MM.1S (cell line): ENCODE data around the gene EN1.

Experiments used
- EZH2 ChIP-seq: fragments of 300-600 bp; sonication (generic); optimal IDR thresholded peaks from 2 replicates; pipeline ENCODE3; 2017; ENCODE audit warnings: low read depth, mild to moderate bottlenecking, antibody characterized with exemption, low read length, mixed read lengths
- TF ChIP-seq, protein P1 (sequence below): fragments of 300-600 bp; sonication (generic); IDR thresholded peaks from 2 replicates; pipeline ENCODE4 v1.5.1; 2016; ENCODE audit warnings: antibody characterized with exemption, low read length, mixed read lengths

DNA sequence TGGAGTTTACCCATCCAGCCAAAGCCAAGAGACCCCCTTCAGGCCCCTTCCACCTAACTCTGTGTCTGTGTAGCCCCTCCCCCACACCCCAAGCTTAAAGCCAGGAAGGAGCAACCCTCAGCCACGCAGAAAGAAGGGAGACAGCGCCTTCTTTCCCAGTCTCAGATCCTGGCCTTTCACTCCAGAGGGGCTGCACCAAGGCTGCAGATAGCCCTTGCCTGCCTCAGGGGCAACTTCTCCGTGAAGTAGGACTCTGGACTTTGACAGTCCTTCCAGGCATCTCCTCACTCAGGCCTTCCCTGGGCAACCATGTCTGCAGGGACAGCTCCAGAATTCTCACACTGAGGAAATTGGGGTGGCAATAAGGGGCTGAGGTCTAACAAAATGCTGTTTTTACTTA, 26.9 kb upstream of the EN1 start:
- TF ChIP-seq, protein P1, sequence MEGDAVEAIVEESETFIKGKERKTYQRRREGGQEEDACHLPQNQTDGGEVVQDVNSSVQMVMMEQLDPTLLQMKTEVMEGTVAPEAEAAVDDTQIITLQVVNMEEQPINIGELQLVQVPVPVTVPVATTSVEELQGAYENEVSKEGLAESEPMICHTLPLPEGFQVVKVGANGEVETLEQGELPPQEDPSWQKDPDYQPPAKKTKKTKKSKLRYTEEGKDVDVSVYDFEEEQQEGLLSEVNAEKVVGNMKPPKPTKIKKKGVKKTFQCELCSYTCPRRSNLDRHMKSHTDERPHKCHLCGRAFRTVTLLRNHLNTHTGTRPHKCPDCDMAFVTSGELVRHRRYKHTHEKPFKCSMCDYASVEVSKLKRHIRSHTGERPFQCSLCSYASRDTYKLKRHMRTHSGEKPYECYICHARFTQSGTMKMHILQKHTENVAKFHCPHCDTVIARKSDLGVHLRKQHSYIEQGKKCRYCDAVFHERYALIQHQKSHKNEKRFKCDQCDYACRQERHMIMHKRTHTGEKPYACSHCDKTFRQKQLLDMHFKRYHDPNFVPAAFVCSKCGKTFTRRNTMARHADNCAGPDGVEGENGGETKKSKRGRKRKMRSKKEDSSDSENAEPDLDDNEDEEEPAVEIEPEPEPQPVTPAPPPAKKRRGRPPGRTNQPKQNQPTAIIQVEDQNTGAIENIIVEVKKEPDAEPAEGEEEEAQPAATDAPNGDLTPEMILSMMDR: no peak
- no peak for TF ChIP-seq EZH2
